ENCODE measurements around the gene KCNIP4. TPM values are rescaled to one million over a fixed set of nuclear protein-coding genes. Genes with fewer than 3 reads are reported as not detected.

KCNIP4 gene
- total and polyA plus RNA-seq, 2 of the 8 experiments (the other 6 are each of a cell fraction or from before 2014, with no cell fraction given) = 0.06 TPM; not detected in 1

- no peak for TF ChIP-seq PHF8 (conservative IDR thresholded peaks at IDR 0.05; ENCODE audit: low read depth, low read length)
- no peak for TF ChIP-seq ATF2 (IDR thresholded peaks at IDR 0.05; ENCODE audit: low read length)
- no peak for TF ChIP-seq CHD2 (IDR thresholded peaks at IDR 0.05; ENCODE audit: low read length)
- no peak for TF ChIP-seq ZNF274 (IDR thresholded peaks at IDR 0.05; ENCODE audit: borderline replicate concordance, extremely low read depth, low read length)
- TF ChIP-seq EZH2 (IDR thresholded peaks at IDR 0.05; ENCODE audit: low read depth, low read length, severe bottlenecking) = no peak
These were observed 1064.9 kb downstream of the KCNIP4 start (continued) for GRCh38 chr4:20883677-20884076.

Measured in H1 (cell line).